HG02623 (cell line): ENCODE results near the gene ITPR2.

Source experiments
- ATAC-seq: cut with Tn5 transposase; IDR thresholded peaks from one replicate; pipeline ENCODE4 v1.9.1; 2021; ENCODE audit warnings: moderate library complexity; ENCODE audit not compliant: unreplicated experiment

The ITPR2 gene

GRCh38 chr12:26429070-26429691, 403.8 kb downstream of the ITPR2 start:
- no peak for ATAC-seq

GRCh38 chr12:26428420-26428819, 404.6 kb downstream of the ITPR2 start:
- ATAC-seq, result no peak

- no peak for ATAC-seq
These were observed 406.3 kb downstream of the ITPR2 start for GRCh38 chr12:26426652-26427051.

- ATAC-seq, result peak; percentile 65
These were observed 407.3 kb downstream of the ITPR2 start for GRCh38 chr12:26425587-26426260.

GRCh38 chr12:26422839-26423398, 410.1 kb downstream of the ITPR2 start:
- peak; percentile 61 for ATAC-seq

- no peak for ATAC-seq
These were observed 416.4 kb downstream of the ITPR2 start for GRCh38 chr12:26416550-26416949.

GRCh38 chr12:26410689-26411088, 422.3 kb downstream of the ITPR2 start:
- no peak for ATAC-seq

GRCh38 chr12:26406813-26407212, 426.2 kb downstream of the ITPR2 start:
- no peak for ATAC-seq

GRCh38 chr12:26406391-26406790, 426.6 kb downstream of the ITPR2 start:
- ATAC-seq, result no peak

GRCh38 chr12:26403601-26404000, 429.4 kb downstream of the ITPR2 start:
- no peak for ATAC-seq

GRCh38 chr12:26402648-26403047, 430.3 kb downstream of the ITPR2 start:
- ATAC-seq, result no peak

GRCh38 chr12:26401874-26402273, 431.1 kb downstream of the ITPR2 start:
- no peak for ATAC-seq

GRCh38 chr12:26400627-26401026, 432.4 kb downstream of the ITPR2 start:
- ATAC-seq, result no peak

GRCh38 chr12:26399381-26399780, 433.6 kb downstream of the ITPR2 start:
- ATAC-seq, result no peak

GRCh38 chr12:26396402-26396801, 436.6 kb downstream of the ITPR2 start:
- peak; percentile 88 for ATAC-seq

- ATAC-seq, result no peak
These were observed 443.7 kb downstream of the ITPR2 start for GRCh38 chr12:26389343-26389742.

GRCh38 chr12:26384536-26384935, 448.5 kb downstream of the ITPR2 start:
- no peak for ATAC-seq

GRCh38 chr12:26383041-26383440, 450.0 kb downstream of the ITPR2 start:
- ATAC-seq, result no peak

- ATAC-seq, result no peak
These were observed 452.1 kb downstream of the ITPR2 start for GRCh38 chr12:26380897-26381296.

GRCh38 chr12:26379777-26380467, 453.1 kb downstream of the ITPR2 start:
- ATAC-seq, result no peak

- ATAC-seq, result no peak
These were observed 454.3 kb downstream of the ITPR2 start for GRCh38 chr12:26378711-26379110.
